Fibroblast of skin of left biceps (primary cell): ENCODE results near the gene CDR2.
"Not testable (repeated sequence)": the region's sequence is repeated elsewhere in the genome, so short reads cannot be mapped to it uniquely, and the experiment has no call there.

ENCODE experiments used
- DNase-seq, 2 experiments: peaks; one replicate each; pipeline ENCODE4 v3.0.0-alpha.2; 2013; ENCODE audit warnings: low read depth in 2 of 2

CDR2 gene

DNA sequence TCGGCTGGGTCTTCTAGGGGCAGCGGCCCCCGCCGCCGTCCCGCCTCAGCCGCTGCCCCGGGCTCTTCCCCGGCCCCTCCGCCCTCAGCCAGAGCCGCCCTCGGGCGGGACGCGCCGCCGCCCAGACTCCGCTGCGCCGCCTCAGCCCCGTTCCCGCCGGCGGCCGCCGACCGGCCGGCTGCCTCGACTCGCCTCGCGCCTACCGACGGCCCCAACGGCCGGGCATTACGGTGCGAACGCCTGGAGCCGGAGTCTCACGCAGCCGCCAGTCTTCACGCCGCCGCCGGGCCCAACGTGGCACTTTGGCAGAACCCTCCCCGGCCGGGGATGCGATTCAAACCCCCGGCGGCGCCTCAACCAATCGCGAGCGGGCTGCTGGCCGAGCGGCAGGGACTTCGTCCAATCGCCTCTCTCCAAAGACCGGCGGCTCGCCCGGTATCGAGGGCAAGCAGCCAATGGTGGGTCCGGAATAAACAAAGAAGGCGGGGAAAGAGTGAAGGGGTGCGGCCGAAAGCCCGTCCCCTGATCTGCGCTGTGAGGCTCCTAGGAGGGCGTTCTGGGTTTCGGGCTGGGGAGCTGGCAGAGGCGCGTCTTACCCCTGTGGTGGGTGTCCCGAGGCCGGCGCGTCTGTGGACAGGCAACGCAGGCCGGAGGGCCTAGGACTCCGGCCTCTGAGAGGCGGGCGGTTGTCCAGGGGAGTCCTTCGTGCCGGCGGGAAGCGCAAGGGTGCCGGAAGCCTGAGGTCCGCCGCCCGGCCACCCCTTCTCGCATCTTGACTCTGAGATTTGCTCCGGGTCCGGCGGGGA lies at the start of gene CDR2:
TSS of gene CDR2 (minus strand) at position 309 of the 806 bp plus-strand sequence. CDS start 310 bp downstream, outside the sequence.
- DNase-seq: peak; percentile 91 to 92

DNA sequence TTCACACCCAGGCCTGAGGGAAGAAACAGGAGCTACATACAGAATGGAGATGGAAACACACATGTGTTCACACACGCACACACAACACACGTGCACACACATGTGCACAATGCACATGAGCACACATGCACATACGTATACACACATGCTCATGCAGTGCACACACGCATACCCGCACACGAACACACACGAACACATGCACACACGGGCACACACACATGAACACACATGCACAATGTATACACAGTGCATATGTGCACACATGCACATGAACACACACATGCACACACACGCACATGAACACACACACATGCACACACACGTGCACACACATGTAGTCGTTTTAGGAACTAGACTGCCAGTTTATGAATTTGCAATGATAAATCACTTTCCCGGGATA lies 49.3 kb upstream of the CDR2 start:
- no peak for DNase-seq

DNA sequence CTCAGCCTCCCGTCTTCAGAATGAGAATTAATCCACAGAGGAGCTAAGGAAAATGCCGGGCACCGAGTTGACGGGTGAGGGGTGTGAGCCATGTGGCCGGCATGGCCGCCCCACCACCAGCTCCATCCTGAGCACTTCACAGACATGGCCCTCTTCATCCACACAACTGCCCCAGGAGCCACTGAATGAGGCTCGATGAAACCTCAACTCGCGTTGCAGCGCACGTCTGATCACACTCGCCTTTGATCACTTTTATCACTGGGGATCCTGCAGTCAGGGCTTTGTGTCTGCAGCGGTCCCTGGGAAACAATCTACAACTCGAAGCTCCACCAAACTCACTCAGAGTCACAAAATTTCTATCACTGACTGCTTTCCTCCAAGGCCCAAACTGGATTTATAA lies 46.7 kb upstream of the CDR2 start:
- no peak for DNase-seq

DNA sequence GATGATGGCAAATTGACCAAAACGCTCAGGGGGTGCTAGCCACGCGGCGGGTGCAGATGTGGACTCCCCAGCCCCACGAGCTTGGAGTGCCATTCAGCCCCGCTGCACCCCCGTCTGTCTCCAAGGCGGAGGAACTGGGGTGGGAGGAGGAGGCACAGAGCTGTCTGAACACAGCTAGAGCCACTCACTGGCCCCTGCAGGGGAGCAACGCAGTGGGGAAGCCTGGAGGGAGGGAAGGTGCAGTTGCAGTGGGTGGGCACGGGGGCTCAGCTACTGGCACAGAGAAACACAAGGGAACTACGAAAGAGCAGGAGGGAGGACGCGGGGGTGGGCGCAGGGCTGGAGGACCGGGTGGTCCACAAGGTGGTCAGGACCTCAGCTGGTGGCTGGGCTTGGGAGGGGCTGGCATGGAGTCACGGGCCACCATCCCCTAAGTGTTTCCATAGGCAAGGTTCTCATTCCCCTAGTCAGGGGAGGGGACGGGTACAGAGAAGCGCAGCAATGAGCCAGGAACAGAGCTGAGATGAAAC lies 46.3 kb upstream of the CDR2 start:
- DNase-seq: no peak

DNA sequence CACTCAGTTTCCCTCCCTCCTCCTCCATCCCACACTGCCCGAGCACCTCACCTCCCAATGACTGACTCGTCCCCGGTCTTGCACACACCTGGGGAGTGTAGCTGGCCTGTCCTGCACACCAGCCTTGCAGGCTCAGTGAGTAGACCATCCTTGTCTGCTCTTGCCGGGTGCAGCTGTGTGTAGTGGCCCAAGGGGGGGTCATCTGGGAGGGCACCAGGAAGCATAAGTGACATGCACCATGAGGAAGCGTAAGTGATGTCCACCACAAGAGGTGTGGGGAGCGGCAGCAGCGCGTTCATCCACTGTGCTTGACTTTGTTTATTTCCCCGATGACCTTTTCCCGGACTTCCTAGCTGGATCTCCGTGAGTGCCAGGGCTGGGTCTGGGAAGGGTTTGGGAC lies 45.5 kb upstream of the CDR2 start:
- DNase-seq: no peak

DNA sequence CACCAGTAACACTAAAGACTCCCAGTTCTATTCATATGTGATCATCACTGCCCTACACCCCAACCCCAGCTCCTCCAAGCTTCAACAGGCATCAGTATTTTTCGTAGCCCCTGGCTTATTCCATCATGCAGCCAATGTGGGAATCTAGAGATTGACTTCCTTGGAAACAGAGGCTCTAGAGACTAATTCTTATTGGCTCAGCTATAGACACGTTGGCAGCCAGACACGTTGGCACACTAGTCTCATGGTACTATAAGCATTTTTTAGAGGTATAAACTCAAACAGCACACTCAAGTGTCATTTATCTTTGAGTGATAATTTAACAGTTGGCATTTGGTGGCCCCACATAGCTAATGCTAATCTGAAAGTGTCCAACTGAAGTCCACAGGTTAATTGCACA lies 44.4 kb upstream of the CDR2 start:
- DNase-seq: no peak

DNA sequence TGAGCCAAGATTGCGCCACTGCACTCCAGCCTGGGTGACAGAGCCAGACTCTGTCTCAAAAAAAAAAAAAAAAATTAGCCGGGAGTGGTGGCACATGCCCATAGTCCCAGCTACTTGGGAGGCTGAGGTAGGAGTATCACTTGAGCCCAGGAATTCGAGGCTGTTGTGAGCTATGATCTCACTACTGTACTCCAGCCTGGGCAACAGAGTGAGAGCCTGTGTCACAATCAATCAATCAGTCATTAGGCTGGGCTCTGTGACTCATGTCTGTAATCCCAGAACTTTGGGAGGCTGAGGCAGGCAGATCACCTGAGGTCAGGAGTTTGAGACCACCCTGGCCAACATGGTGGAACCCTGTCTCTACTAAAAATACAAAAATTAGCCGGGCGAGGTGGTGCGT lies 43.4 kb upstream of the CDR2 start:
- DNase-seq: not testable (repeated sequence)

DNA sequence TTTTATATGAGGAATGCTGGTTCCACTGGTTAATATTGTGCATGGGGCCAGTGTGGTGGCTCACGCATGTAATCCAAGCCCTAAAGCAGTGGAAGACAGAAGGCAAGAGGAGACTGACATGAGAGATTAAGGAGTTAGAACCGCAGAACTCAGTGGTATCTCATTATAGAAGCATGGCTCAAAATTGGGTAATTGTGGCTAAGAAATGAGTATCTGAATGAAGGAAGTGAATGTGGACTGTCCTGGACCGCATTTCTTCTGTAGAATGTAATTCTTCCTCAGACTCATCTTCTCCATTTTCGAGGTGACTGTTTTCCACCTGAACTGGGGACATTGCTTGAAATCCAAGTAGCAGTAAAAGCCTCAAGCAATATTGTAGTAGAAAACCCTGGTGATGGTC lies 42.6 kb upstream of the CDR2 start:
- DNase-seq: no peak

DNA sequence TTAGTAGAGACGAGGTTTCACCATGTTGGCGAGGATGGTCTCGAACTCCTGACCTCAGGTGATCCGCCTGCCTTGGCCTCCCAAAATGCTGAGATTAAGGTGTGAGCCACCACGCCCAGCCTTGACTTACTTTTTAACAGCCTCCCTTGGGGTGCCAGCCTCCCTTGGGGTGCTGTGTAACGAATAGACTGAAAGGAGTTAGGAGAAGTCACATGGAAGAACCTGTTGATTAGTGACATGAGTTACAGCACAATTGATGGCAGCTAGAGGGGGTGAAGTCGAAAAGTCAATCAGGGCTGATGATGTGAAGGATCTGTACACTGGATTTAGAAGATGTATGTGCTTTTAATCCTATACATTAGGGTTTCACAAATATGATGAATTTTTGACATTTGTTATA lies 39.4 kb upstream of the CDR2 start:
- no peak for DNase-seq

DNA sequence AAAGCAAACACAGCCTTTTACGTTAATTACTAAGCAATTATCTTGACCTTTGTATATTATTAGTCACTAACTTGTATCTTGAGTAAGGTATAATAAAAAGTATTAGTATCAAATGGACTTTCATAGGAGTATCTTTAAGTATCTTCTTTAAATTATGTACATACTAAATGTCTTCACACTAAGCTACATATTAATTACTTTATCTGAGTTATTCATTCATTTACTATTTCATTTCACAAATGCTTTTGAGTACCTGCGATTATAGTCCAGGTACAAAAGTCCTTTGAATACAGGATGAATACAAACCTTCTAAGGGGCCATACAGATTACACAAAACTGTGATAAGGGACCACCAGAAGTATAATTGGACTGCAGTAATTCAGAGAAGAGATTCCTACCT lies 33.1 kb upstream of the CDR2 start:
- DNase-seq: no peak

DNA sequence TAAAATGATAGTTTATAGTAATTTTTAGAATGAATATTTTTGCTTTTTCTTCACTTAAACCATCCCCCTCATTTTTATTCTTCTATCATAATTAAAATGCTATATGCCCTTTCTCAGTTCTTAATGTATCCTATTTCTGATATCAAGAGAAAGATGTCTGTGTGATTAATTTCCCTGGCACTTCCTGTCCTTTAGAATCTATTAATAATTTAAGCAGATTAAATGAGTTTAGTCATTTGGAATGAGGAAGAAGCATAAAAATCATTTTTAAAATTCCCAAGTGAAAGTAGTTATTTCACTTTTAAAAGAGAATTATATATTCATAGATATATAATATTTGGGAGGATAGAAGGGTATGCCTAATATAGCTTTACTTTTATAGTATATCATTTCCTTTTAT lies 27.8 kb upstream of the CDR2 start:
- DNase-seq: no peak

DNA sequence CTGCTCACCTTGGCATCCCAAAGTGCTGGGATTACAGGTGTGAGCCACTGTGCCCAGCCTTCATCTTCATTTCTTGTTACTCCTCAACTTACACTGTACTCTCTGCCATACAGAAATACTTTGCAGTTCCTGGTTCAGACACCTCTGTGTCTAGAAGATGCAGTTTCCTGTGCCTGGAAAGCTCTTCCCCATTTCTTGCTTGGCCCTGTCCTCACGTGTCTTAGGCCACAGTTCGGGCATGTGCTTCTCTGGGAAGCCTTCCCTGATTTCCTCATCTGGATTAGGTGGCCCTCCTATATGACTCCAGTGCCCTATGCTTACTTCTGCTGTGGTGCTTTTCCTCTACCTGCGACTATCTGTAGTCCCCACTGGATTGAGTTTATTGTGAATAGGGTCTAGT lies 26.5 kb upstream of the CDR2 start:
- no peak for DNase-seq

DNA sequence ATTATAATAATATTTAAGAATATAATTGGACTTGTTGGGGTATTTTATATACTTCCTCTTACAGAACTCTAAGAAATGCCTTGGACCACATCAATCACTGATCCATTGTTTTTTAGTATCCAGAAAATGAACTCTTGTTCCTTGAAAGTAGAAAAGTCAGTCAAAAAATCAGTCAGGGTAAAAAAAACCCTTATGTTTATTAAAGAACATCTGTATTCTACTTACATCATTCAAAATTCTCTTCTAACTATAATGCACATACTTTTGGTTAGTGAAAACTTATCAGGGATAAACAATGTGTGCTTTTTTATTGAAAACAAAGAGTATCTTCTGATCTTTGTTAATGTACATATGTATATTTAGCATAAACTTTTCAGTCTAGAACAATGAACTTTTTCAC lies 23.5 kb upstream of the CDR2 start:
- DNase-seq: no peak

DNA sequence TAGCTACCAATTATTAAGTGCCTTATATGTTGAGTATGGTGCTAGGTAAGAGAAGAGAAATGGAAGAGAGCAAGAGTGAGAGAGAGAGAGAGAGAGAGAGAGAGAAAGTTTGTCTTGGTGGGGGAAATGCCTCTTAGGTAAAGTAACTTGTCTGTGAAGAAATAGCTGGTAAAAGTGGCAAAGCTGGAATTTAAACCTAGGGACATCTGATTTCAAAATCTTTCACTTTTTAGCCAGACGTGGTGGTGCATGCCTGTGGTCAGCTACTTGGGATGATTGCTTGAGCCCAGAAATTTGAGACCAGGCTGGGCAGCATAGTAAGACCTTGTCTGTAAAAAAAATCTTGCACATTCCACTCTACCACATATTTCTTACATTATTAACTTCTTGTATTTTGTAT lies 23.0 kb upstream of the CDR2 start:
- DNase-seq: peak; percentile 93

DNA sequence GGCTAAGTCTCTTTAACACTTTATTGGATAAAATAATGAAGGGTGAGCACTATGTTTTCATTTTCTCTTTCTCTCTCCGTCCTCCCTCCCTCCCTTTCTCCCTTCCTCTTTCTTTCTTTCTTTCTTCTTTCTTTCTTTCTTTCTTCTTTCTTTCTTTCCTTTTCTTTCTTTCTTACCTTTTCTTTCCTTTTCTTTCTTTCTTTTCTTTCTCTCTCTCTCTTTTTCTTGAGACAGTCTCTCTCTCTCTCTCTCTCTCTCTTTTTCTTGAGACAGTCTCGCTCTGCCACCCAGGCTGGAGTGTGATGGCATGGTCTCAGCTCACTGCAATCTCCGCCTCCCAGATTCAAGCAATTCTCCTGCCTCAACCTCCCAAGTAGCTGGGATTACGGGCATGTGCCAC lies 21.5 kb upstream of the CDR2 start:
- no peak for DNase-seq

DNA sequence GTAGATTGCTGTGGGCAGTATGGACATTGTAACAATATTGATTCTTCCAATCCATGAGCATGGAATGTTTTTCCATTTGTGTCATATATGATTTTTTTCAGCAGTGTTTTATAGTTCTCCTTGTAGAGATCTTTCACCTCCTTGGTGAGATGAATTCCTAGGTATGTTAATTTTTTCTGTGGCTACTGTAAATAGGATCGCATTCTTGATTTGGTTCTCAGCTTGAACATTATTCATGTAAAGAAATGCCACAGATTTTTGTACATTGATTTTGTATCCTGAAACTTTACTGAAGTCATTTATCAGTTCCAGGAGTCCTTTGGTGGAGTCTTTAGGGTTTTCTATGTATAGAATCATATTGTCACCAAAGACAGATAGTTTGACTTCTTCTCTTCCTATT lies 19.7 kb upstream of the CDR2 start:
- no peak for DNase-seq

DNA sequence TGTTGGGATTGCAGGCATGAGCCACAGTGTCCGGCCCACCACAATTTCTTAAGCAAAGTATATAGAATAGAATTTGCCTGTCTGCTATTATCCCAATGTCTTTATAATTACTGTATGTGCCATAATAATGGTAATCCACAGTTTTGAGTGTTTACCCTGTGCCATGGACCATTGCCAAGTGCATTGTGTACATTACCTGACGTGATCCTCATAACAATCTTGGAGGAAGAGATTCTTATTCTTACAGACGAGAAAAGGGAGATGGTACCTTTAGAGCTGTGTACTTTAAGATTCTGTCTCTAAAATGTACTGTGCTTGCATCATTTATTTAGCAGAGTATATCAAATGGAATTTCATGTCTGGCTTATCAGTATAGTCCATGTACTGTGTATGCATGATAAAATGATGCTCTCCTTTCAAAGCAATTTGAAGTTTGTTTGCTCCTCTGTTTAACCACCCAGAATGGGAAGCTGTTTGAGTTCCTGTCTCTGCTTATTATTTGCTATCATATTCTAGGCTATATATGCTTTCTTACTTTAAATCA lies 13.8 kb upstream of the CDR2 start:
- DNase-seq: no peak

DNA sequence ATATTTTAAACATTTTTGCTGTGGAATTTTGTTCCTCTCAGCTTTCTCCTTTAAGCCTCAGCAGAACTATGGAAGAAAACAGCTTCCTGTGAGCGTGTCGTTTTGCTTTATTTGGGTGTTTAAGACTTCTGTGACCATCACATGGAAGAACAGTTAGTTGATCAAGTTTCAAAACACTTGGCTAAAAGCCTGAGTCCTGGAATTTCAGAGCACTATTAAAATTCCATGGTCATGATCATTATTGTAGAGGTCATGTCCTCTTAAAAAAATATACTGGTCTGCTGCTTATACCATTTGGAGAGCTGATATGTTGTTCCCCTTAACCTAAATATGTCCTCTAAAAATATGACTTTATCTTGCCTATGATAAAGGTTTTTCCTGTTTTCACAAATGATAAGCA lies 12.6 kb upstream of the CDR2 start:
- peak; percentile 78 to 85 for DNase-seq

DNA sequence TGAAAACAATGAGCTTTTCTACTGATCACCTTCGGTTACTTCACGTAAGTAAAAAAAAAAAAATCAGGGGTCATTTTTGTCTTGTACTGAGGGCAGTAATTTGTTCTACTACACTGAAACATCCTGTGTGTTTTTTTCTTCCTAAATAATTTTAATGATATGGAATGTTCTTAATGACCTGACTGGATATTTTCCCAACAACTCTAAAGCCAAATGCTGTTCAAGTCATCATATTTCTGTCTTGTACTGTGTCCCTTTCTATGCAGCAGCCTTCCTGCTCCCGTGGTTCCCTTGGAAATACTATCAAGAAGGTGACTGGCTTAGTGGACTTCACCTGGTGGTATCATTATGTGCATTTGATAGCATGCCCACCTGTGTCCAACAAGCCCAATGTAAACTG lies 10.8 kb upstream of the CDR2 start:
- no peak for DNase-seq

DNA sequence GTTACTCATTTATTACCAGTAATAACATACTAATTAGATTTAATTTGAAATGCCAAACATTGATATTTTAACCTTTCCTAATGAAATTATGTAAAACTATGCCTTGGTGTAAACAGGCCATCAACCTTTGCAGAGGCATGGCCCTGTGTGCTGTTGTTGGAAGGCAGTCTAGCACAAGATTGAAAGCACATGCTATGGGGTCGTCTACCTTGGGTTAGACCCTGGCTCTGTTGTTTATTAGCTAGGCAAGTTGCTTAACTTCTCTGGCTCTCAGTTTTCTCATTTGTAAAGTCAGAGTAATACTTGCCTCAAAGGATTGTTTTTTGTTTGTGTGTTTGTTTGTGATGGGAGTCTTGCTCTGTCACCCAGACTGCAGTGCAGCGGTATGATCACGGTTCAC lies 9.4 kb upstream of the CDR2 start:
- DNase-seq: no peak

DNA sequence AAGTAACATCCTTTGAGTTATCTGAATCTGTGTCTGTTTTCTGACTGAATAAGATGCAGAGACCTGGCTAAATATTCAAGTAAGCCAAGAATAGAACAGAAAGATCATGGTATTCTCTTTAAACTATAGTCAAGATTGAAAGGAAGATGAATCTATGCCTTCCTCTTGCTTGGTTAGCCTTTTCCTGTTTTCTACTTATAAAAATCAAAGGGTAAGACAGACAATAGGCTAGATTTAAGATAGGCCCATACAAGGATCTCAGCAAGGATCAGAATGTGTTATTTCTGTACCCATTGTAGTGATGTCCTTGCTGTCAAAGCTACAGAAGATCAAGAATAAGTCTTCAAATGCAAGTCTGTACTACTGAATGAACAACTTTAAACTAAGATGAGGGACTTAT lies 7.0 kb upstream of the CDR2 start:
- DNase-seq: no peak

DNA sequence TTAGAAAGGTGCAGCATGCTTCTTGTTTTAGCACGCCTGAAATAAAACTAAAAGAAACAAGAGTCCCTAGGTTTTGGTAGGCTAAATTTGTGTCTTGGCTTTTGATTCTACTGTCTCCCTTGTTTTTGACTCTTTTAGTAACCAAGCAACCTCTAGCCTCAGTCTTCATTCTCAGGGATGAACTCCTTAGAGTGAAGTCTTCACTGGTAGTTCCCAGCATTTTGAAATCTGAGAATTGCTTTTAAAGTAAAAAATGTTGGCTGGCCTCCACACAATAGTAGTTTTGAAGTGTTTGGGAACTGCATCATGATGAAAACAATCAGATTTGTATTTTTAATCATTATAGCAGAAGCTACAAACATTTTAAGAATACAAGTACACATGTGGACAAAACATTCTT lies 6.1 kb upstream of the CDR2 start:
- DNase-seq: no peak

DNA sequence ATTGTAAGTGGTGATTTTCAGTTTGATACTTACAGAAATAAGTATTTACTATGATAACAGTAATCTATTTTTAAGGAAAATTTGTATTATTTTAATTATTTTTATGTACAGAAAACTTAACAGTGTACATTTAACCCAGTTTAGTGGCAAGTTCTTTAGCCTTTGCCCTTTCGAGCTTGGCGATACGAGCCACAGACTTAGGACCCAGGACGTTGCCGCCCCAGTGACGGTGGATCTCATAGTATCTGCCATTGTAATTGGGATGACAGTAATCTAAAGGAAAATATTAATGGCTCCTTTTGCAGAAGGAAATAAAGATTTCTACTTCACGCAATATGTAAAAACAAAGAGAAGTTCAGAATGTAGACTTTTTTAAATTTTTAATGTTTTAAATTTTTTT lies 5.2 kb upstream of the CDR2 start:
- DNase-seq: no peak
